PC-9 (cell line): ENCODE measurements around the gene FUZ. TPM values are rescaled to one million over a fixed set of nuclear protein-coding genes. Genes with fewer than 3 reads are reported as not detected.

ENCODE experiments used
- BruUV-seq: library from RNA; stranded (reverse); fragments of 400-500 nt; replicated peaks from 2 replicates; lab custom pipeline; 2021; lab: Mats Ljungman, UMichigan
- CTCF ChIA-PET: fragments of 300-600 bp; sonication (Branson Sonifier 250); formaldehyde crosslinking; loops from one replicate; lab custom pipeline; 2022; ENCODE audit warnings: antibody characterized with exemption; lab: Charles Lee
- POLR2A ChIA-PET: fragments of 300-600 bp; sonication (Branson Sonifier 250); formaldehyde crosslinking; loops from one replicate; lab custom pipeline; 2022; ENCODE audit warnings: antibody characterized with exemption; ENCODE audit not compliant: unreplicated experiment; lab: Charles Lee
- DNase-seq, 2 experiments: peaks; one replicate each; pipeline versions ENCODE4 v3.0.0 to v3.0.0-alpha.2; 2015 to 2022; ENCODE audit warnings: mixed read lengths in 1 of 2
- H2AFZ ChIP-seq: fragments of 200-600 bp; sonication (generic); 2 replicates; pipeline ENCODE4 v1.8.1; 2017; ENCODE audit warnings: antibody characterized with exemption
- H3F3A ChIP-seq: fragments of 200-600 bp; sonication (generic); 2 replicates; pipeline ENCODE4 v1.8.1; 2017; ENCODE audit warnings: antibody characterized with exemption, mild to moderate bottlenecking, low read depth; ENCODE audit not compliant: insufficient read depth
- H3K27ac ChIP-seq: fragments of 200-600 bp; sonication (generic); 2 replicates; pipeline ENCODE4 v1.6.1; 2016; ENCODE audit warnings: mixed run types
- H3K27me3 ChIP-seq: fragments of 200-600 bp; sonication (generic); 2 replicates; pipeline ENCODE4 v1.6.1; 2016; ENCODE audit warnings: low read depth, mixed run types; ENCODE audit not compliant: insufficient read depth
- H3K36me3 ChIP-seq: fragments of 200-600 bp; sonication (generic); 2 replicates; pipeline ENCODE4 v1.6.1; 2016; ENCODE audit warnings: low read depth, mixed run types
- H3K4me1 ChIP-seq: fragments of 200-600 bp; sonication (generic); replicated peaks from 2 replicates; pipeline ENCODE4 v1.6.1; 2016; ENCODE audit warnings: mixed run types; ENCODE audit not compliant: insufficient read depth
- H3K4me2 ChIP-seq: fragments of 200-600 bp; sonication (generic); 2 replicates; pipeline ENCODE4 v1.6.1; 2017; ENCODE audit warnings: mixed run types
- H3K4me3 ChIP-seq: fragments of 200-600 bp; sonication (generic); 2 replicates; pipeline ENCODE4 v1.6.1; 2016; ENCODE audit warnings: mixed run types
- H3K79me2 ChIP-seq: fragments of 200-600 bp; sonication (generic); 2 replicates; pipeline ENCODE4 v1.6.1; 2017; ENCODE audit warnings: low read depth, mixed run types
- H3K9me2 ChIP-seq: fragments of 200-600 bp; sonication (generic); 2 replicates; pipeline ENCODE4 v1.8.1; 2017; ENCODE audit warnings: mild to moderate bottlenecking; ENCODE audit not compliant: insufficient read depth
- H3K9me3 ChIP-seq: fragments of 200-600 bp; sonication (generic); 2 replicates; pipeline ENCODE4 v1.8.1; 2016; ENCODE audit warnings: low read depth; ENCODE audit not compliant: insufficient read depth
- H4K20me1 ChIP-seq: fragments of 200-600 bp; sonication (generic); 2 replicates; pipeline ENCODE4 v1.8.1; 2017; ENCODE audit not compliant: insufficient read depth
- CTCF ChIP-seq: fragments of 200-600 bp; sonication (generic); conservative IDR thresholded peaks from 2 replicates; pipeline ENCODE4 v1.6.1; 2017; ENCODE audit warnings: mixed run types, antibody characterized with exemption, mild to moderate bottlenecking, moderate library complexity
- EZH2 ChIP-seq: fragments of 200-600 bp; sonication (generic); IDR thresholded peaks from 2 replicates; pipeline ENCODE4 v1.8.0; 2017; ENCODE audit warnings: antibody characterized with exemption, low read depth
- intact Hi-C: fragments of 100-400 bp; cut with micrococcal nuclease; formaldehyde crosslinking; loops from one replicate; pipeline ENCODE4 v1.10.0; 2022; ENCODE audit not compliant: unreplicated experiment
- total RNA-seq: library from RNA; stranded (reverse); gene quantifications from 2 replicates; pipeline ENCODE4 v1.2.3, GENCODE V29; 2021

FUZ gene
- total RNA-seq, 1 experiment from 2014 or later: 50.0 TPM

GRCh38 chr19:49850221-49850486, 37.1 kb upstream of the FUZ start:
- Histone ChIP-seq H3K9me3 (no peaks in the 10 kb centered on the region), H3K4me1 (peaks cover 37% of the 10 kb centered on the region), H3K27me3 (no peaks in the 10 kb centered on the region), H3K9me2 (no peaks in the 10 kb centered on the region), H3F3A (peaks cover 61% of the 10 kb centered on the region; the same call in 1 of the 2 replicates), H3K4me3 (peak overlapping the region; percentile 99), H3K79me2 (peaks cover 51% of the 10 kb centered on the region), H3K36me3 (no peaks in the 10 kb centered on the region), H4K20me1 (peaks cover 33% of the 10 kb centered on the region), H3K27ac (peak overlapping the region; percentile 90; the same call in 1 of the 2 replicates), H3K4me2 (peak overlapping the region; percentile 89), H2AFZ (peak overlapping the region; percentile 97)
- ChIA-PET POLR2A (interaction anchor here (0.6 to 1.2 kb wide), 4 partner anchors 19 to 361 kb away, joined by 3 to 20 read pairs (median 5); partner anchors contain the start of gene AP2A1), CTCF (interaction anchor here (0.5 to 1.1 kb wide), 4 partner anchors 10 to 288 kb away, joined by 6 to 21 read pairs (median 9); no protein-coding TSS in a partner anchor)
- BruUV-seq: no TSS peak
- DNase-seq: no peak
- intact Hi-C loops: loop anchor here (1.0 kb wide), 1 partner anchor 33 kb away; no protein-coding TSS in a partner anchor
- TF ChIP-seq EZH2: no peak
- no peak for TF ChIP-seq CTCF

- no peaks in the 10 kb centered on the region for H3K9me3 ChIP-seq
- CTCF ChIA-PET: interaction anchor here (0.5 to 1.1 kb wide), 2 partner anchors 28 to 288 kb away, joined by 11 to 21 read pairs; no protein-coding TSS in a partner anchor
- BruUV-seq: no TSS peak
- peak overlapping the region; percentile 90; the same call in 1 of the 2 replicates for H3K27ac ChIP-seq
- peaks cover 46% of the 10 kb centered on the region for H3K79me2 ChIP-seq
- H3F3A ChIP-seq: peaks cover 57% of the 10 kb centered on the region; the same call in 1 of the 2 replicates
- peak overlapping the region; percentile 89 for H3K4me2 ChIP-seq
- peaks cover 37% of the 10 kb centered on the region for H3K4me1 ChIP-seq
- POLR2A ChIA-PET: interaction anchor here (0.7 to 1.2 kb wide), 6 partner anchors 17 to 185 kb away, joined by 3 to 20 read pairs (median 6); partner anchors contain the start of gene AP2A1
- H3K9me2 ChIP-seq: no peaks in the 10 kb centered on the region
- no peaks in the 10 kb centered on the region for H3K36me3 ChIP-seq
- H3K4me3 ChIP-seq: peak overlapping the region; percentile 99; the same call in 1 of the 2 replicates
- H3K27me3 ChIP-seq: no peaks in the 10 kb centered on the region
- no peak for TF ChIP-seq EZH2
- TF ChIP-seq CTCF: no peak
- peak overlapping the region; percentile 97 for H2AFZ ChIP-seq
- DNase-seq: no peak
- intact Hi-C loops: loop anchor here (1.0 kb wide), 1 partner anchor 32 kb away; no protein-coding TSS in a partner anchor
- H4K20me1 ChIP-seq: peaks cover 29% of the 10 kb centered on the region
These were observed 36.5 kb upstream of the FUZ start for GRCh38 chr19:49849433-49850220.

- Histone ChIP-seq H3K27me3 (no peaks in the 10 kb centered on the region), H3K9me2 (no peaks in the 10 kb centered on the region), H3K79me2 (peaks cover 39% of the 10 kb centered on the region), H2AFZ (no peak overlapping the region), H3F3A (peaks cover 57% of the 10 kb centered on the region; the same call in 1 of the 2 replicates), H4K20me1 (peaks cover 22% of the 10 kb centered on the region), H3K9me3 (no peaks in the 10 kb centered on the region), H3K4me3 (no peak overlapping the region; the same call in 1 of the 2 replicates), H3K4me1 (peaks cover 37% of the 10 kb centered on the region), H3K4me2 (peak overlapping the region; percentile 35), H3K27ac (peak overlapping the region; percentile 43), H3K36me3 (no peaks in the 10 kb centered on the region)
- DNase-seq: no peak
- ChIA-PET CTCF (no interaction called here), POLR2A (interaction anchor here (0.5 to 1.1 kb wide), 3 partner anchors 17 to 368 kb away, joined by 3 to 7 read pairs (median 3); no protein-coding TSS in a partner anchor)
- TF ChIP-seq CTCF (no peak), EZH2 (no peak)
- no TSS peak for BruUV-seq
- intact Hi-C loops: loop anchor here (1.0 kb wide), 1 partner anchor 172 kb away; the partner anchor contains the start of gene PRMT1
These were observed 35.8 kb upstream of the FUZ start for GRCh38 chr19:49848938-49849337.
